Activated CD4-positive, CD25-positive, alpha-beta regulatory T cell treated with anti-CD3 and anti-CD28 coated beads, Interleukin-2, amount 50 U/mL, for 72 hours (primary cell): ENCODE measurements around the gene GNS.

Experiments used
- DNase-seq: peaks from one replicate; pipeline ENCODE4 v3.0.0; 2021

The GNS gene

DNA sequence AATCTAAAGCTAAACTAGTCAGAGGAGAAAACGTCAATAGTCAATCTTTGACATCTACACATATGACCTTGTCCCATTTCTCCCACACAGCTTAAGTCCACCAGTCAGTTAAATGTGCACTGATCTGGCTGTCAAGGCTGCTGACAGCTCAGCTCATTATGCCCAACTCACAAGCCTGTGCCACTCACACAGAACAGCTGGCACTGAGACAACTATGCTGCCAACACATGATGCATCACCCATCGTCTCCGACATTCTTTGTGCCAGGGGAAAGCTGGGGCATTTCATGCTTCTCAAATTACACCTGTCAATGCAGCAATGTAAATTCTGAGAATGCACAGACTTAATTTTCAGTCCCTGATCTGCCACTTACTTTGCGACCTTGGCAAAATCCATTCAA is 25.3 kb downstream of the GNS start:
- no peak for DNase-seq

DNA sequence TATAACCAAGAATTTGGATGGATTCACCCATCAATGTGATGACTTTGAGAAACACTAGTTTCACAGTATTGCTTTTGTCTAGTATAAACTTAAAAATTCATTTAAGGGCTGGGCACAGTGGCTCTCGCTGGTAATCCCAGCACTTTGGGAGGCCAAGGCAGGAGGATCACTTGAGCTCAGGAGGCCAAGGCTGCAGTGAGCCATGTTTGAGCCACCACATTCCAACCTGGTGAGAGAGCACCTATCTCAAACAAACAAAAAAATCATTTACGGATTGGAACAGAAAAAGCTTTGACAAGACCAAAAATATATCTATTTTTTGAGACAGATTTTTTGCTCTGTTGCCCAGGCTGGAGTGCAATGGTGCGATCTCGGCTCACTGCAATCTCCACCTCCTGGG is 27.5 kb downstream of the GNS start:
- DNase-seq, result no peak

DNA sequence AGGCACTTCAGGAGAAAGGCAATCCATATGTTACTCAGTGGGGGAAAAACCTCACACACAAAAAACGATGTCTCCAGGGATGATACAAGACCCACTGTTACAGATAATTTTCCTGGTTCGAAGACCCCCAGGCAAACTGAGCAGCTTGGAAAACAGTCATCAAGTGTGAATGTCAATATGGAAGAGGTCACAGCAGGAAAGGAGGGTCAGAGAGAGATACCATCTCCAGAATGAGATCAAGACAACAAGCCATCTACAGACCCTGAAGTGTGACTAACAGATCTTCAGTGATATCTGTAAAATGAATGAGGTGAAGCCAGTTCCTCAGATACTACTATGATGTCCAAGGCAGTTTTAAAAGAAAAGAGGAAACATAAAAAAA is 28.6 kb downstream of the GNS start:
- DNase-seq, result no peak

DNA sequence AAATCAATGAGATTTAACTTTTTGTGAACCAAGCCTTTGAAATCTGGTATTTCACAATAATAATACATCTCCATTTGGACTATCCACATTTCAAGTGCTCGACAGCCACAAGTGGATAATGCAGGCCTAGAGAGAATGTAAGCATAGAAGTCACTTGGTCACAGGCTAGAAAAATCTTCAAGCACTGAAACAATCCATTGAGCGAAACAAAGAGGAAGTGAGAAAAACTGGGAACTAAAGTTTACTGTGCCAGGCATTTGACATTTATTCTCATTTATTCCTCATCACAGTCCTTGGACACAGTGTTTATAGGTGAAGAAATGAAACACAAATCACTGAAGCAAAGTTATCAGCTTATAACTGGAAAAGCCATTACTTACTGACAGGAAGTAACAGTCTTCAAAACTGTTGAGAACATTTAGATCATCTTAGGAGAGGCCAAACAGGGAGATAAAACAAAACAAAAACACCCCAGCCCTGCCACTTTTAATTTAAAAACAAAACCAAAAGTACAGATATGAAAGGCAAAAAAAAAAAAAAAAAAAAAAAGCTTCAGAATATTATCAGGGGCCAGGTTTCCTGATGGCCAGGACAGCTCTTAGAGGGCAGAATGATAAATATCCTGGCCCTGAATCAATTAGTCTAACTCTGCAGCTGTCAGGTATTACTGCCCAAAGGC is 29.2 kb downstream of the GNS start:
- no peak for DNase-seq

DNA sequence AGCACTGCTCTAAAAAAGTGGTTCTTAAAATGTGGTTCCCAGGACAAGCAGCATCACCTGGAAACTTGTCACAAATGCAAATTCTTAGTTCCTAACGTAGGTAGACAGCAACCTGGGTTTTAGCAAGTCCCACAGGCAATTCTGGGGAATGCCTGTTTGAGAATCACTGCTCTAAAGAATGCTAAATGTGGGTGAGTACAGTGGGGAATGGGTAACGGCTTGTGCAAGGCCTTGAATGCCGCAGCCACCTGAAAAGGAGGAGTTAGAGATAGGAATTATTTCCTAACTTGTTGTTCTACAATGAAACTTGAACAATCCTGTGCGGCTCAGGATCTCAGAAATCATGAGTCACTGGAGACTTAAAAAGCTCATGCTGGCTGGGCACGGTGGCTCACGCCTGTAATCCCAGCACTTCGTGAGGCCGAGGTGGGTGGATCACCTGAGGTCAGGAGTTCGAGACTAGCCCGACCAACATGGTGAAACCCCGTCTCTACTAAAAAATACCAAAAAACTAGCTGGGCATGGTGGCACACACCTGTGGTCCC is 34.9 kb downstream of the GNS start:
- DNase-seq, result no peak

DNA sequence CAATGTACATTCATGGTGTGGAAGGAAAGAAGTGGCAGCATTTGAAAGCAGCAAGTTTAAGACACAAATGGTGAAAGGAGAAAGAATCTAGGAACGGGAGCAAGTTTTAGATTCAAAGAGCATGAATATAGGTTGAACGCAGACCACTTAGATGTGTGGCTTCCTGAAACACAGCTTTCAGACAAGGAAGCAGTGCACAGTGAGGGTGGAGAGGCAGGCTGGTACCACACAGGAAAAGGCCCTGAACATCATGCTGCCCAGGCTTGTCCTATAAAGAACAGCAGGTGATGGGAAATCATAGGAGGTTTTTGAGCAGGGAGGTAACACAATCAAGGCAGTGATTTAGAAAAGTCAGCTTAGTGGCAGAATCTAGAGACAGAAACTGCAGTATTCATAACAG is 35.6 kb downstream of the GNS start:
- no peak for DNase-seq

DNA sequence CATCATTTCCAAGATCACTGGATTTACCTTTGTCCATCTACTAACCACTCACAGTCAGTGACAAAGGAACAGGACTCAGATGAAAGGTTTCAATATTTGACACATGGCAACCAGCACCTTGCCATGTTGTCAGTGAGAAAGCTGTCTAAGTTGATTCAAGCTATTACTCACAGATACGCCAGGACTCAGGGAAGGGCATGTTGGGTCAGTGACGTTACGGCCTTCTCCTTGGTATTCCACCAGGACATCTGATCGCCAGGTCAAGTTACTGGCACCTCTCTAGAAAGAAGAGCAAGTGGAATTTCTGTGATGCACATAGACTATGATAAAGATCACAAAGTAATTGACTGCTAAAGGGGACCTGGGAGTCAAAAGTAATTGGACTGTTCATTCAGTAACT is 36.4 kb downstream of the GNS start:
- no peak for DNase-seq

DNA sequence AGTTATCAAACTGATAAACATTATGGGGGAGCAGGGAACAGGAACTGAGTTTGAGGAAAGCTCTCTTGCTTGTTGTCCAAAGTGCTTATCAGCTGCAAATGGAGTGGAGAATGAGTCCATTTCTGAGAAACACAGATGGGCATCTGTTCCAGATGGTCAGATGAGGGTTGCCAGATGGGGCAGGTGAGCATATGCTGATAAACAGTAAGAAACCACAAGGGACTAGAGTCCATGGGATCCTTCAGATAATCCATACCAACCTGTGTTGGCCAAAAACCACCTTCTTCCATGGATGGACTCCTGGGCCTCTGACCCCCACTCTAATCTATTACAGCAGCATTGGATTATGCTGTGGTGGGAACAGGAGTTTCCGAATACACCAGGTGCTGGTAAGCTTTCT is 38.3 kb downstream of the GNS start:
- no peak for DNase-seq

DNA sequence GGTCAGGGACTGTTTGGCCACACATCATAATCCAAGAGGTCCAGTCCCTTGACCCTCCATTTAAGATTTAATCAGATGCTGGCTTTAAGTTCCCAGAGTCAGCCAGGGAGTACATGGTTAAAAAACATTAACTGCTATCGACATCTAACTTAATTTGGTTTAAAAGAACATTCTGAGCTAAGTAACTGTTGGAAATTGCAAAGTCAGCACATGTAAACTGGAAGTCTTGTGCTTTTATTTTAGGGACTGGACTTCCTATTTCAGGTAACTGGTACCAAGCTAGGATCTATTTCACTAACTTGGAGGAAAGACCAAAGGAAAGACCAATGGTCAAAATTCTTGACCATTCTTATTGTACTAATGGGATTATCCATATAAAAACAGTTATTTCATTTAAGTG is 40.6 kb downstream of the GNS start:
- DNase-seq, result no peak

DNA sequence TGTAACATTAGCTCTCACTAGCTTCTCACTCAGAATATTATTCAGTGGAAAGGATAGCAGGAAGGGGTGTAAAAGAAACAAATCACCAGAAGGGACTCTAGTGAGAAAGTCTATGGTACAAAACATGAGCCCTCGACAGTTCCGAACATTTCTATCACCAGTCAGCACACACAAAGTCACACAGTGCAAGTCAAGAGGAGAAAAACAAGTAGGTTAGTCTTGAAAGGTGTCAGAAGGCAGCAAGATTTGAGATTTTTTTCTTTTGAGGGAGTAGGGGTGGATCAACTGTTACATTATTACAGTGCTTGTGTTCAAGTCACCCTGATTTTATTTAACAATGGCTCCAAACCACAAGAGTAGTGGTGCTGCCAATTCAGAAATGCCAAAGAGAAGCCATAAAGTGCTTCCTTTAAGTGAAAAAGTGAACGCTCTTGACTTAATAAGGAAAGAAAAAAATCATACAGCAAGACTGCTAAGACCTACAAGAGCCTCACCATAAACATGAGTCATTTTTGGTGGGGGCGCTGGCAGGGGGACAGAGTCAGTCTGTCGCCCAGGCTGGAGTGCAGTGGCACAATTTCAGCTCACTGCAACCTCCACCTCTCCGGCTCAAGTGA is 42.3 kb downstream of the GNS start:
- no peak for DNase-seq

DNA sequence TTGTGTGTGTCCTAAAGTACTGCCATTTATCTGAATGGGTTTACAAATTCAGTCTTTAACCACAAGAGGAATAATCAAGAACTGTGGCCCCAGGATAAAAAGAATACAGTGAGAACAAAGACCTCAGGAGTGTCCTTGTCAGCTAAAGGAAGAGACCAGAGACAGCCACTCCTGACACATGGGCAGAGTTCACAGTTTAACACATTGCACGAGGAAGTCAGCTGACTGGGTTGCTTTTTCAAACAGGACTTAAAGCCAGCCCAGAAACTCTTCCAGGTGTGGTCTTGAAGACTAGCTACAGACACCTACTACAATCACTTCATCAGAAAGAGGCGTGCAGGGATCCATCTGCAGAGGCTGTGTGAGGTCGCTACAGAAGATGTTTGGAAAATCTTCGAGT is 42.8 kb downstream of the GNS start:
- DNase-seq, result no peak

DNA sequence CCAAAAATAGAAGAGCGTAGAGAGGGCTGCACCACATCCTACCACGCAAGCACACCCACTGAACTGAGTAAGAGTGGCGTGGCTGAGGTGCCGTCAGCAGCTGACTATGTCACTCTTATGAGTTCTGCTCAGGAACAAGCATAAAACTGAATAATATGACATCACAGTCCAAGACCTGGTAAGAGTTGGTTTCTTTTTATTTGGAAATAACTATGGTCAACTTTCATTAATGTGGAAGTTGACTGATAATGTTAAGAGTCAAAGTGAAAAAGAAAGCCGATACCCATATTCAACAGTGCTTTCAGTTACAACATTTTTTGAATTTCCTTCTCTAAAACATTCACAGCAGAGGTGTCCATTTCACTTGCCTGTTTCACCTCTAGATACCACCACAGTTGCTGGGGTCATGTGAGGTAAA is 44.6 kb downstream of the GNS start:
- DNase-seq, result no peak

DNA sequence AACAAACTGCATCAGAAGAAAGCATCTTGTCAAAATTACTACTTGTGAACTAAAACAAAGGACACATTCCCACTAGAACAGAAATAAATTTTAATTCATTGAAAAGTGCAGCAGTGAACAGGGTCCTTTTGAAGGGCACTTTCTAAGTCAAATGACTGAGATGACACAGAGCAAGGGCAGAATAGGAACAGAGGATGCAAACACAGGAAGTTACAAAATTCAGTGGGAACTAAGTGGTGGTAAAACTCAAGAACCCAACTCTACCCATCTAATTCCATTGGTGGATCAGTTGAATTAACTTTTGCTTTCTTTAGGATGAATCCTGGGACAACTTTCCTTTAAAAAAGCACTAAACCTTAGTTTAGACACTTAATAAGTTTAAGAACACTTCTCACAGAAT is 45.8 kb downstream of the GNS start:
- DNase-seq, result no peak

DNA sequence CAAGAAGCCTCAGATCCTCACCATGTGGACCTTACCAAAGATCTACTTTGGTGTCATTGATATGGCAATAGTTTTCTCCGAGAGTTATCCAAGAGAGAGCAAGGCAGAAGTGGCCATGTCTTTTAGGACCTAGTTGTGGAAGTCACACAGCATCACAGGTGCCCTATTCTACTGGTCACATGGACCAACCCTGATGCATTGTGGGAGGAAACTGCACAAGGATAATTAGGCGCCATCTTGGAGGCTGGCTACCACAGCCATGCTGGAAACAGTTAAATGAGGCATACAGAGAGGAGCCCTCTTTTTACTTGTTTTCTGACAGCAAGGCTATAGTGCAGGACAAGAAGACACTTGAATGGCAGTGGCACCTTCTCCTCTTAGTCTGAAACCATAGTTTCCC is 49.8 kb downstream of the GNS start:
- no peak for DNase-seq

DNA sequence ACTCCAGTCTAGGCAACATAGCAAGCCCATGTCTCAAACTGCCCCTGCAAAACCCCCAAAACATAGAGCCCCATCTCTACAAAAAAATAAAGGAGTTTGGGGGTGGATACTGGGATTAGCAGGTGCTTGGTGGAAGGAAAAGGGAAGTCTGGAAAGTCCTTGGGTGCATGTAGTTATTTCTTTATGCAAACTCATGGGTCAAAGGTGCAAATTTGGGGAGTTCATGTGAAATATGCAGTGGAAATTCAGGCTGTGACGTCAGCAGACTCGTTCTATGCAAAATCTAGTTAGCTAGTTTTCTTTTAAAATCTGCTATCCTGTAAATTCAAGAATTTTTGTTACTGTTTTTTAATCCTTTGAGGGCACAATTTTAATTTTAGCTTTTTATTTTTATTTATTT is 51.3 kb downstream of the GNS start:
- no peak for DNase-seq

DNA sequence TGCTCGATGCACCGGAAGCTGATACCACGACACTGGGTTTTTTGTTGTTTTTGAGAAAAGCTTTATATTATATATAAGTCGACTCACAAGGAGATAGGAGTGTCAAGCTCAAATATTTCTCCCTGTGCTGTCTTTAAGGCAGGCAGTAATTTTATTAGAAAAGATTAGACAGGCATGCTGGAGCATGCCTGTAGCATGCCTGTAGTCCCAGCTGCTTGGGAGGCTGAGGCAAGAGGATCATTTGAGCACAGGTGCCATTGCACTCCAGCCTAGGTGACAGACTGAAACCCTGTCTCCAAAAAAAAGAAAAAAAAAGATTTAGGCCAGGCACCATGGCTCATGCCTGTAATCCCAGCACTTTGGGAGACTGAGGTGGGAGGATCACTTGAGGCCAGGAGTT is 51.8 kb downstream of the GNS start:
- no peak for DNase-seq

DNA sequence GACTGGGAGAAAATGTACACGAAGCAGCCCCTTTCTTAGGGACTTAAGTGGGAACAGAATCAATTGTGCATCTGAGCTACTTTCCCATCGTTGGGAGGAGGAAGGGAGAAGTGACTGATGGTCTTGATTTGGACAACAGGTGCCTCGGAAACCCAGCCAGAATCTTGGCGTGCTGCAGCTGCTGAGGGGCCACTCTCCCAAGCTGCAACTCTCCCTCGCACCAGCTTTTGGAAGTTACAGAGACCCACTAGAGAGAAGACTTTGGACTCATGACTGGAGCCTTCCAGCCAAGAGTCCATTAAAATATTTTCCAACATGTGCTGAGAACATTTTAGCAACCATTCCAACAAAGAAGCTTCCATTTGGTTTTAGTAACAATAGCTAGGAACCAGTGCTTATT is 52.3 kb downstream of the GNS start:
- no peak for DNase-seq

DNA sequence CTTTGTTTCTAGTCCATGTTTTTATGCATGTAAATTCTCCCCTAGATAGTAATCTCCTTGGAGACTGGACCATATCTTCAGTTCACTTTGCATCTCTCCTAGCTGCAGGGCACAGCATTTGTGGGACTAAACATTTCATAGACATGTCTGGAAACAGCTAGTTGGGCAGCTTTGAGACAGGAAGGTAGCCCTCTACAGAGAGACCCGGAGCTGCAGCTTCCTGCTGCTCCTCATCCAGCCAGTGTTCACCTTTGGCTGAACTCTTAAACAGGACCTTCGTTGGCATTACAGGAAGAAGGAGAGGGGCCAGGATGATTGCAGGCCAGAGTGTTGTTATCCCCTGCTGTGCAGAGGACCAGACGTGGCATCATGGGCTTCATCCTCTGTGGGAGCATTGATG is 52.9 kb downstream of the GNS start:
- DNase-seq, result no peak

DNA sequence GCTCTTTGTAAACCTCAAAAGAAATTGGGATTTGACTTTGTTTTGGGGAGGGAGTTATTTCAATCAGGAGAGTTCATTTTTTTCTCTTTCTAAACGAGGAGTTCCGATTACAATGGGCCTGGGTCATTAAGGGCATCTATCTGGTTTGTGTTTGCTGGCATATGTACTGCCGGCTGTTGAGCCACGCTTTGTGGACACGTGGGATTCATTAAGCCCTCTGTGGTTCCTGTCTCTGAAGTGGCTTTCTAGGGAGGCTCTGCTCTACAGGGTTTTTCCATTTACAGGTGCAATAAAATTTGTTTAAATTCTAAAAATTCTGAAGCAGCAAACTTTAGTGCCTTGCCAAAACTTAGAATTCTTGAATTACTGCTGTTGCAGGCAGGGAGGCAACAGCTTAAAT is 57.9 kb downstream of the GNS start:
- DNase-seq, result no peak

DNA sequence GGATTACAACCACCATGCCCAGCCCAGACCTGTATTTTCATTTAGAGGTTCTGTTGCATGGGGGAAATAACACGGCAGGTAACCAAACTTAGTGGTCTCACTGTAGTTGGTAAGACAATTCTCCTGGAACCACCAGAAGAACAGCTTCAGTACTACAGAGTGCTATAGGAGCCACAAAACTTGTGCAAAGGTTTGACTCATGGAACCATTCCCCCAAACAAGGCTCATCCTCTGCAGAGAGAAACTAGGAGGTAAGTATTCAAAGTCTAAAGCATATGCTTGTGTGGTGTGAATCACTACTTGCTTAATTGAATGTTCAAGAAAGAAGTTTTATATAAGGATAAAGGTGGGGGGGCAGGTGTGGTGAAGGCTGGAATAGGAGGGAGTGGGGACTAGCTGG is 58.7 kb downstream of the GNS start:
- no peak for DNase-seq

DNA sequence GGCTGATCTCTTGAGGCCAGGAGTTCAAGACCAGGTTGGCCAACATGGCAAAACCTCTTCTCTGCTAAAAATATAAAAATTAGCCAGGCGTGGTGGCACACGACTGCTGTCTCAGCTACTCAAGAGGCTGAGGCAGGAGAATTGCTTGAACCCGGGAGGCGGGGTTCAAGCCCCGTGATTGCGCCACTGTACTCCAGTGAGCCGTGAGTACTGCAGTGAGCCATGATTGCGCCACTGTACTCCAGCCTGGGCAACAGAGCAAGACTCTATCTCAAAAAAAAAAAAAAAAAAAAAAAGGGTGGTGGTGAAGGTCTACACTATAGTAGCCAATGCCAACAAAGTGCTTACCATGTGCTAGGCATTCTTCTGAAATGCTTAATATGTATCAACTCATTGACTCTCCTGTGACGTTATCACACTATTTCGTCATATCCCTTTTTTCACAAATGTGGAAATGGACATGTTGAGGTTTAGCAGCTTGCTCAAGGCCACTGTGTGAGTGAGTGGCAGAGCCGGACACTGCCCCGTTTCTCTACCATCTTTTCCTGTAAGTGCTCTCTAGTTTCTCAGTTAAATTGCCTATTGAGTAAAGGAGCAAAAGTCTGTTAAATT is 59.6 kb downstream of the GNS start:
- no peak for DNase-seq

DNA sequence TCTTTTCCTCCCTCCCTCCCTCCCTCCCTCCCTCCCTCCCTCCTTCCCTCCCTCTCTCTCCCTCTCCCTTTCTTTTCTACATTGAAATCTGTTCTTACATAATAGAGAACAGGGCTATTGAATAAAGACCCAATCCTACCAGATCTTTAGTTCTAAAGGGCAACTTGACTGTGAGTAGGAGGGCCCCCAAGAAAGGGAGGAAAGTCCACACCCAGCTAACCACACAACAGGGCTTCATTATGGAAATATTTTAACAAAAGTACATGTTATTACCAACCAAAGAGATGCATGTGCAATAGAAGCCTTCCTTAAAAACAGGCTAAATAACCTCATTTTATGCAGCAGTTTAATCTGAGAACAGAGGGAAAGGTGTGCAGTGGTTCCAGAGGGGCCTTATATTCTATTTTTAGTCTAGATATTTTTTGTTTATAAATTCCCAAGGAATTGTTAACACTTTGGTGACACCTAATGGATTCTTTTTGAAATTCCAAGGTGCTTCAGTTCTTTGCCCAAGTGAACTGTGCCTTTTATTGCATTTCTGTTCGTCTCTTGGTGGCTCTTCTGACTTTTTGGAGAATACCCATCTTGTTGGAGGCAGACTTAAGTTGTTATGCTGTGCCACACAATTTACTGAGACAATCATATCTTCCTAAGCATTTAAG is 63.0 kb downstream of the GNS start:
- DNase-seq, result no peak

DNA sequence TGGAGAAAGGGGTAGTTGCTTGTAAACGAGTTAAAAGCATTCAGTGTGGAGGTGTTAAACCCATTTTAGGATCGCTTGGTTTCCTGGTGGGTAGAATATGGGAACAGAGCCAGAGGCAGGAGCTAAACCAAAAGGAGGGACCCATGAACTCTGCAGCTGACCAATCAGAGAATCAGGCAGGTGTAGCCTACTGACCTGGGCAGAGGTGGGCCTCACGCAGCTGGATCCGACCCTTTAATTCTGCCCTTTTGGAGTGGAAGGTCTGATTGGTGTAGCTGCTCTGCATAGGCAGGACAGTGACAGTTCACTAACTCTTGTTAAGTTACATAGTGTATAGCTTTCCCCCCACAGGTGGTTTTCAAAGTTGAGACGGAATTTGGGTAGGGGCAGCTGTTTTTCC is 63.7 kb downstream of the GNS start:
- DNase-seq, result no peak
